GM18526 (cell line): ENCODE measurements around the gene RAB12.

ENCODE experiments used
- POLR2A ChIP-seq: IDR thresholded peaks from 3 replicates; pipeline ENCODE4 v1.6.1; 2011; ENCODE audit not compliant: insufficient read length; ENCODE audit errors: extremely low read depth

Gene RAB12

GRCh38 chr18:8626414-8627106 is 17.3 kb downstream of the RAB12 start:
- no peak for TF ChIP-seq POLR2A

- no peak for TF ChIP-seq POLR2A
These were observed 17.9 kb downstream of the RAB12 start for GRCh38 chr18:8627107-8627472.

DNA sequence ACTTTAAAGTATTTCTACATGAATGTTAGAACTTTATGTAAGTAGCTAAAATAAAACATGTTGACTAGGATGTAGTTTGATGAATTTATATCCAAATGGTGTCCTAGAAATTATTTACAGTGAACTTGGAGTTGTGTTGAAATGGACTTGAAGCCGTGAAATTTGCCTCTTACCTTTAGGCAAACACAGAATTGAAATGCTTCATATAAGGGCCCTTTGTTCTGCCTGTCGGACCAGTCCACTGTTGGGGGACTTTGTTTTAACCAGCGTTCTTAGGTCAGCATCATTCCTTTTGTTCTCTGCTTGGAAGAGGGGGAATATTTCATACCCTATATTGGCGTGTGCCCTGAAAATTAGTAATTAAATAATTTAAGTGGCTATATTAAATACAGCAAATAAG is 18.3 kb downstream of the RAB12 start:
- TF ChIP-seq POLR2A: no peak

- TF ChIP-seq POLR2A: no peak
These were observed 20.4 kb downstream of the RAB12 start for GRCh38 chr18:8629602-8630001.

GRCh38 chr18:8630546-8630945 is 21.3 kb downstream of the RAB12 start:
- no peak for TF ChIP-seq POLR2A

GRCh38 chr18:8631265-8631664 is 22.0 kb downstream of the RAB12 start:
- TF ChIP-seq POLR2A: no peak

GRCh38 chr18:8632386-8632785 is 23.1 kb downstream of the RAB12 start:
- no peak for TF ChIP-seq POLR2A

DNA sequence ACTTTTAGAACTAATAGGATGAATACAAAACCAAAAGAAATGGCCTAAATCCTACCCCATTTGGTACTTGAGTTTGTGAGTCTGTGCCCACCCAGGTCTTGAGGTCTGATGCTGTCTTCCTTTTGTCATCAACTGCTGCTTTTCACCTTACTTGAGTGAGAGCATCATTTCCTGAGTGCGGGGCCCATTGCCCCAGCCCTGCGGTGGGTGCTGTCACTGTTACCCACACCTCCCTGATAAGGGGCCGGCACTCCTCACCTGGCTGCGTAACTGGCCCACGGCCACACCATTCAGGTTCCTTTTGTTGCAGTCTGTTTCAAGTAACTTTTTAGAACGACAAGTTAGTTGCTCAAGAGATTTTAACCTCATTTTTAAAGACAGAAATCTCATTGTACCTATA is 25.3 kb downstream of the RAB12 start:
- no peak for TF ChIP-seq POLR2A

DNA sequence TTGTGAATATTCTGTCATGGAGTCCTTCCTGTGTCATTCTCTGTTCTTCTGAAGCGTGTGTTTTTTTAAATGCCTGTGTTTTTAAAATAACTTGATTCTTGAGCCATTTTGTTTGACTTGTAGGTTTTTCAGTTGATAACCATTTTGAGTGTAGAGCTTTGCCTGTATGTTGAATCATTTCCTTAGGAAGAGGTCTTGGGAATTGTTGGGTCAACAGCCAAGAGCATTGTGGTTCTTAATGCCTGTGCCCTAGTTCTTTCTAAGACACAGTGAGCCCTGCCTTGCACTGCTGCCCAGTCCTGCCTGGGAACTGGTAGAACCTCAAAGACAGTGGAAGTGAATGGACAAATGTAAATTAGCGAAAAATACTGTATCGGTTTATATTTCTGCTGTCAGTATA is 25.9 kb downstream of the RAB12 start:
- no peak for TF ChIP-seq POLR2A

GRCh38 chr18:8639762-8640161 is 30.5 kb downstream of the RAB12 start:
- TF ChIP-seq POLR2A: no peak

DNA sequence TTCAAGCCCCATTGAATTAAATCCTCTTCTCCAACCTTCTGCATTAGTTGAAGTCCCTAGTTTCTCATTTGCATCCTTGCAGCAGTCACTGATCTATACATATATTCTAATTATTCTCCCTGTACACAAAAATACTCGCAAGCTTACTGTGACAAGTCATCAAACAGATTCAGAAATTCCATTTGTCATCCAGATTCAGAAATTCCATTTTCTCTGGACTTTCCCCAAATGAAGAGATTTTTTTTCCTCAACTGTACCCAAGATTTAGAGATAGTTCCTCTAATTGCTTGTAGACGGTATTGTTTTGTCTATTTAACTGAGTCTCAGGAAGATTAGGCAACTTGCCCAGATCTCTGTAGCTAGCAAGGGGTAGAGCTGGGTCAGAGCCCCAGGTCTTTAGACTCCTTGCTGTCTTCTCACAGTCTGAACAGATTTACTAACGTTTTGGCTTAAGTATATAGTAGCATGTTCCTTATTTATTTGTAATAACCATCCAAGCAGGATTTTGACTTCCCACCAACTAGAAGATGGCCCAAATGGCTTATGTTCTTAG is 34.2 kb downstream of the RAB12 start:
- TF ChIP-seq POLR2A: no peak

GRCh38 chr18:8654503-8655451 is 45.5 kb downstream of the RAB12 start:
- TF ChIP-seq POLR2A: no peak

GRCh38 chr18:8656232-8656631 is 47.0 kb downstream of the RAB12 start:
- TF ChIP-seq POLR2A: no peak

DNA sequence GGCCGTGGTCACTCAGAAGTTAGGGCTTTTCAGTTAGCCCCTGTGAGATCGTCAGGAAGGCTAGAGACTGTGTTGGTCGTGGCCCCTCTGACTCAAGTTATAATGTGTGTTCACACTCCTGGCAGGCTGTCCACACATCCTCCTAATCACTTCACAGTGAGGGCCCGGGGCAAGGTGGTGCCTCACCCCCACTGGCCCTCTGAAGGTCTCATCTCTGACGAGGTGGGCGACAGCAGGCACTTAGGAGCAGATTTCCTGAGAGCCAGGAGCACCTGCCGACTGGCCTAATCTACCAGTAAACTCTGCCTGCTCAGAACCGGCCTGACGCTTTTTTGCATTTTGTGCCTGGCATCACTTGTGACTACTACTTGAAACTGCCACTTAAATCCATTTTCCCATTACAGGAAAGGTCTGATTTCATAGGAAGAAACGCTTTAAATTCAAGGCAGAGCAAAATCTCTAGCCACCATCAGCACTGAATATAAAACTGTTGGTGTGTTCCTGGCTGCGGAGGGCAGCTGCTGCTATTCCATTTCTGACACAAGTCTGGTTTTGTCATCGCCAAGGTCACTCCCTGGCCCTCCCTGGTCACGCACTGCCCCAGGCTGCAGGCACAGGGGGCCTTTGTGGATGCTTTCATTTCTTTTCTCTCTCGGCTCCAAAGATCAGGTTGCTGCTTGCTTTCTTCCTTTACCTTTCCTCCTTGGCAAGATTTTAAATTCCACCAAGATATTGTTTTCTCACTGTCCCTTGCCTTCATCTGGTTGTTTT is 48.0 kb downstream of the RAB12 start:
- no peak for TF ChIP-seq POLR2A

DNA sequence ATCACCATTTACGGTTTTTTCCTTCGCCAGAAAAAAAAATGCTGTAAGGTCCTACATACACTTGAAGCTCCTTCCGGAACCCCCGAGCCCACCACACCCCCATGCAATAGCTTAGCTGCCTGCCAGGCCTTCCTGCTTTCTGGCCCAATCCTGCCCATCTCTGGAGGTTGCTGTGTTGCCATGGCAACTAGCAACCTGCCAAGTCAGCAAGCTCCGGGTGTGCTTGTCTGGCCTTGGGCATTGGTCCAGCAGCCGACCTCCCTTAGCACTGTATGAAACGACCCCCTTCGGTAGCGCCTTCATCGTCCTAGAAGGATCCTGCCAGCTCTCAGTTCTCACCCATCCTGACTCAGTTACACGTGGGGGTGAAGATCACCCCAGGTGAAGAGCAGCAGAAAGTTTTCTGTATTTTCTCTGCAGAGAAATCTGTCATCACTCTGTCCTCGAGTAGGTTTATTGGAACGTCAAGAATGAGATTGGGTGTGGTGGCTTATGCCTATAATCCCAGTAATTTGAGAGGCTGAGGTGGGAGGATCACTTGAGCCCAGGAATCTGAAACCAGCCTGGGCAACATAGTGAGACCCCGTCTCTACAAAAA is 48.7 kb downstream of the RAB12 start:
- TF ChIP-seq POLR2A: no peak
